NCI-H146 treated with DMSO at 0.1 percent for 48 hours (cell line): Measurements from ENCODE around the gene CRYGS.
A peak's percentile ranks its signal among the peaks of the same experiment; 100 is the strongest.
"Not testable (repeated sequence)": the region's sequence is repeated elsewhere in the genome, so short reads cannot be mapped to it uniquely, and the experiment has no call there.

Source experiments
- DNase-seq: peaks from one replicate; lab custom pipeline; 2025; ENCODE audit not compliant: unreplicated experiment; lab: John Stamatoyannopoulos, UW

Gene CRYGS

DNA sequence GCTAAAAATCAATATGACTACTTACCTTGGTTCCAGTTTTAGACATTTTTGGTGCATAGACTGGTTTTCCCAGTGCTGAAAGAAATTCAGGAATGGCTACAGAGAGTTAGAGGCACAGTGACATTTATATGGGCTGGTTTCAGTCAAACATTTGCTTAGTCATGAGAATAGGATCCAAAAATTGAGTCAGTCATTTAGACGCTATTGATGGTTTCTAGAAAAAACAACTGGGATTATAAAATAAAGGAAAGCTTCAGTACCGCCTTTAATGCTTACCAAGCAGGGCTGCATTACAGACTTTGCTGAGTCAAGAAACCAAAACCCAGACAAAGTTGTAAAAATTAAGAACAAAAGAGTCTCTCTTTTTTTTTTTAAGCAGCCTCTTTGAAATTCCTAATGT is at the start of gene CRYGS:
Gene CRYGS, minus strand, starts transcription at position 100 of the 400 bp plus-strand sequence. Its CDS starts 54 bp downstream, at position 46.
- no peak for DNase-seq

DNA sequence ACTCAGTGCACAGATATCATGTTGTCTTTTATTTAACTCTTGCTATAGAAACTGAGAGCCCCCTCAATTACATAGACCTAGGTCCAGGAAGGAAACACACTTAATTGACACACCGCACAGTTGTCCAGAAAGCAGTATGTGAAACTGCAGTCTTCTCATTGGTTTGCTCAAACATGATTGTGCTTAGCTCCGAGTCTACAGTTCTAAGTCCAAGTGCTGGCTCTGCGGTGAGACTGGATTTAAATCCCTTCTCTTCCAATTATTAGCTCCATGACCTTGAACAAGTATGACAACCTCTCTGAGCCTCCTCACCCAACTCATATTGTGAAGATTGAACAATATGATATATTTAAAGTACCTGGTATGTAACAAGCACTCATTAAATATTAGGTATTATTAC is 49.7 kb upstream of the CRYGS start:
- no peak for DNase-seq

DNA sequence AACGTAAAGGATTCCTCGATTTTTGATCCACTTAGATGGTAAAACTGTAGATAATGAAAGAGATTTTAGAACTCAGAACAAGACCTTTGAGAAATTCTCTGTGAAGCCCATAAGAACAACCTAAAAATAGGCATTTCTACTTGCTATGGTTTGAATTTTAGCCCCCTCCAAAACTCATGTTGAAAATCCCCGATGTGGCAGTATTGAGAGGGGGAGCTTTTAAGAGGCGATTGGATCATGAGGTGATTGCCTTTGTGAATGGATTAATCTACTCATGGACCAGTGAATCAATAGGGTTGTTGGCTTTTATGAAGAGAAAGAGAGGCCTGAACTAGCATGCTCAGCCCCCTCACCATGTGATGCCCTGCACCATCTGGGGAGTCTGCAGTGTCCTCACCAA is 48.5 kb upstream of the CRYGS start:
- DNase-seq, result no peak

GRCh38 chr3:186590580-186591295 is 46.6 kb upstream of the CRYGS start:
- DNase-seq, result no peak

DNA sequence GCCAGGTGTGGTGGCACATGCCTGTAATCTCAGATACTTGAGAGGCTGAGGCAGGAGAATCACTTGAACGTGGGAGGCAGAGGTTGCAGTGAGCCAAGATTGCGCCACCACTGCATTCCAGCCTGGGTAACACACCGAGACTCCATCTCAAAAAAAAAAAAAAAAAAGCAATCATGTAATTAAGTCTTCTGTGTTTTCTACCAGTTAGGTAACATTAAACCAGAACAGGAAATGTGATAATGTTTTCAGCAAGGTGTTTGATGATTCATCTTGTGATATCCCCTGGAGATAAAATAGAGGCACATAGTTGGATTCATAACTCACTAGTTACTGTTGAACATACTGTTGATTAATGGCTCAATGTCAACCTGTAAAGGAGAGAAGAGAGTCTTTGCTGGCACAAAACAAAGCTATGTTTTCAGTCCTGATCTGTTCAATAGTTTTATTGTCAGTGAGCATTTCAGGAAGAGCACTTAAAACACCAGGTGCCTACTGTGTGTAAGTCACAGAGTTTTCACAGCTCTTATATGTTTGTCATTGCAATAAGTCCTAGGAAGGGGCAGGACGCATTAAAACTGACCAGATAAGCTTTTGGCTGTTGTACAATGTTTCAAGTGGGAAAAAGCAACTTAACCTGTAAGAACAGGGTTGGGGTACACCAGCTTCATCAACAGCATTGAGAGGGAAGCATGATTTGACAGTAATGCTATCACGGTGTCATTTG is 45.8 kb upstream of the CRYGS start:
- DNase-seq, result peak; percentile 62

DNA sequence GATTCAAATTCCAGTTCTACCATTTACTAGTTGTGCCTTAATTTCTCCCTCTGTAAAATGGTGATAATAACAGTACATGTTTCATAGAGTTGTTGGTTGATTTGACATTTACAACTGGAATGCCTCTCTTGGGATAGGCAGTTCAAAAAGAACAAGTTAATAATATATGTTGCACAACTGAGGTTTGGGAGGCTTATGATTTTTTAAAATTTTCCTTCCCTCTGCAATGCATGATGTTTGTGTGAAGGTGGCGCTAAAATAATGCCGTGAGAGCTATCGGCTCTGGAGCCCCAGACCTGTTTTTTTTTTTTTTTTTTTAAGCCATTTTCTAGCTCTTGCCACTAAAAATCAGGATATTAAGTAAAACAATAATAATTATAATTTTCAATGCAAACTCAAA is 44.9 kb upstream of the CRYGS start:
- no peak for DNase-seq

DNA sequence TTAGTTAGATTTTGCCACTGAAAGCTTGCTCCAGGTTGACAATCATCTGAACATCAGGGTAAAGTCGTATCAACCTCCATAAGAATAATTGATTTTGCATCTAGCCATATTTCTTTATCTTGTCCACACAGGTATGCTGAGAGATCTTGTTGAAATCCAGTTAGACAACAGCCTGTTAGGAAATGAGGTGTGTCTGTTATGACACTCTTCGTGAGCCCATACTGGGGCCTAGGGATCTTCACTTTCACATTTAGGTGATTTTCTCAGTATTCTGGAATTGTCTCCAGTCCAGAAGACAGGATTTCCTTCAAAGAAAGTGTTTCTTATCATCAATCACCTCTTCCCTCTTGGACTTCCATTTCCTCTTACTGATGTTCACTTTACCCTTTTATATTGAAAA is 44.5 kb upstream of the CRYGS start:
- DNase-seq, result no peak

GRCh38 chr3:186587183-186587582 is 43.0 kb upstream of the CRYGS start:
- no peak for DNase-seq

- not testable (repeated sequence) for DNase-seq
Observed at GRCh38 chr3:186586245-186586644, 42.1 kb upstream of the CRYGS start.

- no peak for DNase-seq
Observed at GRCh38 chr3:186583831-186584230, 39.7 kb upstream of the CRYGS start.

- no peak for DNase-seq
Observed at GRCh38 chr3:186582541-186582940, 38.4 kb upstream of the CRYGS start.

DNA sequence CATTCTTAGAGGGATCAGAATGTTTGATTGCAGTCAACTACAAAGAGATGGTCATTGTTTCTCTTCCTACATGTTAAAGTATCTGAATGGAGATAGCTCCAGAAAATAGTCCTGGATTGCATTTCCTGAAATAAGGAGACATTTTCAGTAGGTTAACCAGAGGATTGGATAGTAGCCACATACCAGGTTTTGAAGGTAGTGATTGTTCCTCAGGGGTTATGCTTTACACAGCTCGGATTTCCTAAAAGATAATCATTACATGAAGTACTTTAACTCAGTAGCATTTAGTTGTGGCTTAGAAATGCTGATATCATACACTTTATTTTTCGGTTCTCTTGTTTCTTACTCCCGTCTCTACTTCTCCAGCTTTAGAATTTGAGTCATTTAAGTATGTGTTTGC is 36.6 kb upstream of the CRYGS start:
- no peak for DNase-seq

GRCh38 chr3:186577521-186577920 is 33.3 kb upstream of the CRYGS start:
- no peak for DNase-seq

- no peak for DNase-seq
Observed at GRCh38 chr3:186571644-186572013, 27.4 kb upstream of the CRYGS start.

DNA sequence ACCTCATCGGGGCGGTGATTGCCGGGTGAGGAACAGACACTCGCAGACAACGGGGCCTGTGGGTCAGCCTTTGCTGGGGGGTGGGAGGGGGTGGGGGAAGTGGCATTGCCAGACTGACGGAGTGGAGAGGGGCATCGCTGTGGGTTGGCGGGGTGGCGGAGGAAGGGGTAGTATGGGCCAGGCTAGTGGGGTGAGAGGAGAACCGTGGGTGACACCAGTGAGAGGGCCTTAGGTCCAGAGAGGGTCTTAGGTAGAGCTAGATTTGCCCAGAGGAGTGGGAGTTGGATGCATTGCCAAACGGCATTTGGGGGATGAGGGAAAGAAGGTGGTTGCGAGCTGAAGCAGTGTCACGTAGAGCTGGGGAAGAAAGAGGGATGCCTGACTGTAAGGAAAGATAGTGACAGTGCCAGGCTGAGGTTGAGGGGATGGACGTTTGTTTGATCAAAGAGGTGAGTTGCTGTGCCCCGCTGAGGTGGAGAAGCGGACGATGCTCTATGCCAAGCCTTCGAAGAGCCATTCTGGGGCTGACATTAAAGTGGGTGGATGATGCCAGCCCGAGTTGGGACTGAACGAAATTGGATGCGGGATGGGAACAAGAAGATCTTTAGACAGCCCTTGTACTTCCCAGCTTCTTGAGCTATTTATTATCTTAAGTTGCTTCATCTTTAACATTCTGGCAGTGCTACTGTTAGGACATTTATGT is 26.9 kb upstream of the CRYGS start:
- no peak for DNase-seq

GRCh38 chr3:186570096-186570940 is 26.1 kb upstream of the CRYGS start, which contains the start of gene DNAJB11:
Gene DNAJB11, plus strand, starts transcription at chr3:186570720. Its CDS starts 178 bp downstream, at chr3:186570898.
- peak; percentile 100 for DNase-seq

GRCh38 chr3:186569779-186570095 is 25.6 kb upstream of the CRYGS start:
- DNase-seq, result no peak

DNA sequence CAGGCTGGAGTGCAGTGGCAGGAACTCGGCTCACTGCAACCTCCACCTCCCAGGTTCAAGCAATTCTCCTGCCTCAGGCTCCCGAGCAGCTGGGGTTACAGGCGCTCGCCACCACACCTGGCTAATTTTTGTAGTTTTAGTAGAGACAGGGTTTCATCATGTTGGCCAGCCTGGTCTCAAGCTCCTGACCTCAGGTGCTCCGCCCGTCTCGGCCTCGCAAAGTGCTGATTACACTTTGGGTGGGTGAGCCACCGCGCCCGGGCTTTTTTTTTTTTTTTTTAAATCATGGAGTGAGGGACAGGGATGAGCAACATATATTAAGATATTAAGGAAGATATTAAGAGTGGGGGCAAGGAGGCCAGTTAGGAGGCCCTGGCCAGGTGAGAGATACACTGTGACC is 25.2 kb upstream of the CRYGS start:
- not testable (repeated sequence) for DNase-seq

DNA sequence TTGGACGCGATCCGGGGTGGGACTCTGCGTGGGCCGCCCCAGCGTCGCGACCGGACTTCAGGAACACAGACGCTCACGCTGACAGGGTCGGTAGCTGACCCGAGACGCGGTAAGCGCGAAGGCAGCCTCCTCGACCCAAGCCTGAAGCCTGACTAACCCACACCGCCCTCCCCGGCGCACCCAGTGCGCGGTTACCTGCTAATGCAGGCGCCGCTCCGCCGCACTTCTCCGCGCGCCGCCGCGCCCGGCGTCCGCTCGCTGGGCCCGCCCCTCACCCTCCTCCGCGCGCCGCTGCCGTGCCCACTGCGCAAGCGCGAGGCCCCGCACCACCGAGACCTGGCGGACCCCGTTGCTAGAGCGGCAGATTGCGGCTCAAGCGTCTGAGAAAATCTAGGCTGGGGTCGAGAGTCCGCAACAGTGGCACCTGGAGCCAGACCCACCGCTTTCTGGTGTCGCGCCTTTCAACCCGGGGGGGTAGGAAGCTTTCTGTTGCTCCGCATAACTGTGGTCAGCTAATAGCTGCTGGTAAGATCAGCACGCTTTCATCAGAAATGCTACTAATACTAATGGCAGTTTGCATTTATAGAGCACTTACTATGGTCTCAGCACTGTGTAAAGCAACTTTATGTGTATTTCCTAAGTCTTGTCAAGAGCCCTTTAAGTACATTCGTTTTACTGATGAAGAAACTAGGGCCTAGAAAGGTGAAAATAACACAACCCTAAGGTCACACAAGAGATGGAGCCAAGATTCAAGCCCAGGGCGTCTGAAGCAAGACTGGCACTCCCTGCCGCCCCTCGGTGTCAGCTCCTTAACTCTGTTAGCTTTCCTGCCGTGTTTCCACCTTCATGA is 23.1 kb upstream of the CRYGS start, which contains the start of gene TBCCD1:
Gene TBCCD1, minus strand, starts transcription at position 268 of the 850 bp plus-strand sequence. CDS start 3,010 bp downstream, outside the sequence.
- DNase-seq, result peak; percentile 90

DNA sequence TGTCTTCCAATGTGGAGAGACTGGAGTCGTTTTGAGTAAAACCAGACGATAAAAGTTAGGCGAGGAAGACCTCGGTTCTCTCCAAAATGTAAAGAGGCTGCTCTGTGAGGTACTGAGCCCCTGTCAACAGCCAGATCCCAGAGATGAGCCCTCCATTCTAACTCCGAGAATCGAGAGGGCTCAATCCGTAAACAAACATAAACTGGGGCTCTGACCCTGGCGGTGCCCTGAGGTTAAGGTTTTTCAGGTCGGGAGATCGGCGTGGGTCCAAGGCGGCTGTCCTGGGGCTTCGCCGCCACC is 22.5 kb upstream of the CRYGS start:
- no peak for DNase-seq
